Thyroid gland (tissue), 4 donors: ENCODE data around the gene FAM20C.

Experiments
- POLR2A ChIP-seq, 2 donors: fragments of 450-650 bp; IDR thresholded peaks; one replicate each; pipeline ENCODE4 v1.6.1; 2017; ENCODE audit warnings: antibody characterized with exemption in 2 of 2, mild to moderate bottlenecking in 2 of 2, moderate library complexity in 1 of 2
- TF ChIP-seq, protein P1 (sequence below), 6 experiments: fragments of 200-600 bp in 3 of 6; fragments of 450-650 bp in 3 of 6; sonication (generic) in 3 of 6; IDR thresholded peaks; one replicate each; pipeline ENCODE4 v1.5.1; 2016 to 2019; ENCODE audit warnings: antibody characterized with exemption in 6 of 6, mild to moderate bottlenecking in 2 of 6, inconsistent platforms in 1 of 6, moderate library complexity in 1 of 6

DNA sequence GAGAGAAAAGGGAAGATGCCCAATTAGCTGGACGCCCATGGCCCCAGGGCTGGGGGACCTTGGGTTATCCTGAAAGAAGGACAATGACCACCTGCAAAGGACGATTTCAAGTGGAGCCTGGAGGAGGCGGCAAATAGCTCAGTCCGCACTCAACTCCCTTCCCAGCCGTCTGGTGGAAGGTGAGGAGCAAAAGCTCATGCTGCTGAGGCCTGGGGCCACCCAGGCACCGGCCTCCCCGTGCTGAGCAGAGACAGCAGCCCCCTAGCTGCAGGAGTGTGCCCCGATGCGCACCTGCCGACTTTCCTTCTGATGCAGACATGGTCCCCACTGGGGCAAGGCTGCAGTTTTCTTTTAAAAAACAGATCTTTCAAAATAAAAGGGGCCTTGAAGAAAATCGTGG lies 7.9 kb downstream of the FAM20C start:
- TF ChIP-seq, protein P1, sequence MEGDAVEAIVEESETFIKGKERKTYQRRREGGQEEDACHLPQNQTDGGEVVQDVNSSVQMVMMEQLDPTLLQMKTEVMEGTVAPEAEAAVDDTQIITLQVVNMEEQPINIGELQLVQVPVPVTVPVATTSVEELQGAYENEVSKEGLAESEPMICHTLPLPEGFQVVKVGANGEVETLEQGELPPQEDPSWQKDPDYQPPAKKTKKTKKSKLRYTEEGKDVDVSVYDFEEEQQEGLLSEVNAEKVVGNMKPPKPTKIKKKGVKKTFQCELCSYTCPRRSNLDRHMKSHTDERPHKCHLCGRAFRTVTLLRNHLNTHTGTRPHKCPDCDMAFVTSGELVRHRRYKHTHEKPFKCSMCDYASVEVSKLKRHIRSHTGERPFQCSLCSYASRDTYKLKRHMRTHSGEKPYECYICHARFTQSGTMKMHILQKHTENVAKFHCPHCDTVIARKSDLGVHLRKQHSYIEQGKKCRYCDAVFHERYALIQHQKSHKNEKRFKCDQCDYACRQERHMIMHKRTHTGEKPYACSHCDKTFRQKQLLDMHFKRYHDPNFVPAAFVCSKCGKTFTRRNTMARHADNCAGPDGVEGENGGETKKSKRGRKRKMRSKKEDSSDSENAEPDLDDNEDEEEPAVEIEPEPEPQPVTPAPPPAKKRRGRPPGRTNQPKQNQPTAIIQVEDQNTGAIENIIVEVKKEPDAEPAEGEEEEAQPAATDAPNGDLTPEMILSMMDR (IDR thresholded peaks at IDR 0.05) = no peak
- TF ChIP-seq POLR2A (IDR thresholded peaks at IDR 0.05) = no peak
